Bronchial epithelial cell (primary cell): ENCODE measurements around the gene TMEM164. TPM values are rescaled to one million over a fixed set of nuclear protein-coding genes. Genes with fewer than 3 reads are reported as not detected.

ENCODE experiments used
- DNase-seq: peaks from one replicate; pipeline ENCODE4 v3.0.0-alpha.2; 2010; ENCODE audit warnings: low read depth
- FAIRE-seq: peaks from 2 replicates; lab custom pipeline; 2011; peaks lifted over from hg19 to GRCh38; lab: Jason Lieb, UNC
- H3K27me3 ChIP-seq: 2 replicates; pipeline ENCODE4 v1.5.1; 2011; ENCODE audit warnings: low read length; ENCODE audit not compliant: control insufficient read depth, insufficient read depth
- H3K36me3 ChIP-seq: 2 replicates; pipeline ENCODE4 v1.5.1; 2011; ENCODE audit warnings: low read length; ENCODE audit not compliant: control insufficient read depth, insufficient read depth
- H3K4me3 ChIP-seq: 2 replicates; pipeline ENCODE4 v1.5.1; 2011; ENCODE audit warnings: mild to moderate bottlenecking, low read depth, low read length, control low read depth
- CTCF ChIP-seq: IDR thresholded peaks from 2 replicates; pipeline ENCODE4 v1.5.1; 2011; ENCODE audit warnings: mild to moderate bottlenecking, moderate library complexity, low read length, control low read depth, inconsistent platforms; ENCODE audit not compliant: insufficient read depth, severe bottlenecking
- total RNA-seq: library from RNA; depleted of rRNA; stranded (reverse); fragments of >200 nt; gene quantifications from 2 replicates; pipeline ENCODE4 v1.2.1, GENCODE V29; 2014

TMEM164 gene
- total RNA-seq, 1 donor from 2014 or later: 20.3 TPM

DNA sequence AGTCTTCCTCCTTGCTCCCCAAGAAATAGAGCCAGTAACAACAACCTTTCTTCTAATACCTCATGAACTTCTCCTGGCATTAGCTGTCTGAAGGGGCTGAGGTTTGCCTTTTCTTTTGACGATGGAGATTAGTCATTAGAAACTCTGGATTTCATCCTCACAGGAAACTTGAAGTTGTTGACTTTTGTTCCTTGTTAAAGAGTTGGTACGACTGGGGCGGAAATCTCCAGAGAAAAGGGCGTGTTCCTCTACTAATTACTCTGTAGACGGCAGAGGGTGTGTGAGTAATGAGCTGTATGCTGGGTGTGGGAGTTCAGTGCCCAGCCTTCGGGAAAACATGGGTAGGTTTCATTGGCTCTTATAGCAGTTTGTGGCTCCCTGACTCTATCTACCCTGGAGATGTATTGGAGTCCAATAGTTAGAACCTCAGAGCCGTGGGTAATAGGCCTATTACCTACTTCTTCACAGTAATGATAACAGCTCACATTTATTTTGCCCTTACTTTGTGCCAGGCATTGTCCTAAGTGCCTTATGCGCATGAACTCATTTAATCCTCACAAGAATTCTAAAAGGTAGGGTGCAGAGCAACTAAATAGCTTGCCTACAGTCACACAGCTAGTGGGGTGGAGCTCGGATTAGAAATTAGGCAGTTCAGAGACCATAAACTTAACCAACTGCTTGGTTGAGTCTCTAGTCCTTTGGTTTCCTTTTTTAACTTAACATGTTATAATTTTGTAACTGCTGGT is 23.4 kb downstream of the TMEM164 start:
- no peaks in the 10 kb centered on the region for H3K27me3 ChIP-seq
- peaks cover 2% of the 10 kb centered on the region for H3K36me3 ChIP-seq
- no peak for TF ChIP-seq CTCF
- peak; percentile 93 for DNase-seq
- no peak overlapping the region for H3K4me3 ChIP-seq
- FAIRE-seq: peak; percentile 86

- no peak for TF ChIP-seq CTCF
- FAIRE-seq: no peak
- DNase-seq: no peak
- no peak overlapping the region for H3K4me3 ChIP-seq
- H3K27me3 ChIP-seq: no peaks in the 10 kb centered on the region
- H3K36me3 ChIP-seq: no peaks in the 10 kb centered on the region
Measured at GRCh38 chrX:110032534-110033147, 29.7 kb downstream of the TMEM164 start.

DNA sequence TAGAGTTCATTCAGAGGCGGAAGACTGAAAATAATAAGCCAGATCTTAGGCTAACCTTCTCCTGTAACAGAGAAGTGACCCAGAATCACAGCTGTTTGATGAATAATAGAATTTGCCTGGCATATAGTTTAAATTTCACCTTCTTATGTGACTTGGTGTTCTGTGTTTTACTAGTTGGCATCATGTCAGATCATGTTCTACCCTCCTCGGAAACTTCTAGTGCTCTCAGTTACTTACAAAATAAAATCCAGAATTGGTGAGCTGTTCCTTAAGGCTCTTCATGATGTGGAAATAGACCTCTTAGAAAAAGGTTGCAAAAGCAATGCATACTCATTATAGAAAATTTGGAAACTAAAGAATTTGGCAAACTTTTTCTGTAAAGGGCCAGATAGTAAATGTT is 31.1 kb downstream of the TMEM164 start:
- no peak overlapping the region for H3K4me3 ChIP-seq
- H3K27me3 ChIP-seq: no peaks in the 10 kb centered on the region
- no peak for FAIRE-seq
- H3K36me3 ChIP-seq: no peaks in the 10 kb centered on the region
- no peak for DNase-seq
- no peak for TF ChIP-seq CTCF

DNA sequence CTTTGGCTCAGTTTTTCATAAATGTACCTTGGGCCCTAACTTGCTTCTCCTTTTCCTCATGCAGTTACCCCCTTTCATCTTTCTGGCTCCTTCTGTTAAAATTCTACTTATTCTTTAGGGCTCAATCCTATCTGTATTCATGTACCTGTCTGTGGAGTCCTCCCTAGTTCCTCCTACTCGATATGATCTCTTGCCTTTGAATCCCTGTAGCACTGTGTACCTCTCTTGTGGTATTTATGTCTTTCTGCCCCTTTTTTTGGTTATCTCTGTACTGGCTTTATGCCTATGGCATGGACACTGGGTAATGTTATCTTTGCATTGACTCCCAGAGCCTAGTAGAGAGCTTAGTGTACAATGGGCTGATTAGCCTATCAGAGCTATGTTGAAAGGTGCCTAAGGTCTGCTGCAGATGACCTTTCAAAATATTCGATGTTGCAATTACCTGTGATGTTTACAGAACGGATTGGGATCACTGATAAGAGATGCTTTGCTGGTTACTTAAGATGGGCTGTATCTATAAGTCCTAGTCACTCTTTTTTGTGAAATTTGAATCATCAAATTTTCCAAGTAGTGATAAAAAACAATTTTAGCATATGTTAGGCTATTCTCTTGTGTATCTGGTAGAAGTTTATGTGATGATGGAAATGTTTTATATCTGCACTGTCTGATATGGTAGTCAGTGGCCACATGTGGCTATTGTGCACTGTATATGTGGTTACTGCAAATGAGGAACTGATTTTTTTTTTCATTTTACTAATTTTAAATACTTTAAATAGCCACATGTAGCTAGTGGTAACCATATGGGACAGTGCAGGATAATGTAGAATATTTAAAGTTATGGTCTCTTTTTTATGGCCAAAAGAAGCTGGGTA is 33.5 kb downstream of the TMEM164 start:
- DNase-seq: no peak
- H3K4me3 ChIP-seq: no peak overlapping the region
- no peak for FAIRE-seq
- no peaks in the 10 kb centered on the region for H3K36me3 ChIP-seq
- H3K27me3 ChIP-seq: no peaks in the 10 kb centered on the region
- TF ChIP-seq CTCF: no peak

DNA sequence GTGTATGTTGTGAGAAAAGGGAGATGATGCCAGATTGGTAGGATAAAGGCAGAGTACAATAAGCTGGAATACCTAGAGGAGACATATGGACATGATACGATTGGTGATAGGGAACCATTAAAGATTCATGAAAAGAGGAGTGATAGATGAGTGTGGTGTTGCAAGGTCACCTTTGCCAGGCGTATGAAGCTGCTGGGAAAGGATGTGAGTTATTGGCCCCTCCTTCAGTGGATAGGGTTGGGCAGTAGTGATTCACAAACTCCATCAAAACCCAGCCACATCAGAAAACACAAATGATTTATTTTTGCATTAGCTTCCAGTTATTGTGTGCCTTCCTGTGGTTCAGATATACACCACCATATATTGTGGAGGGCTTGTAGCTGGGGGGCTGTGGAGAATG is 34.3 kb downstream of the TMEM164 start:
- Histone ChIP-seq H3K4me3 (no peak overlapping the region), H3K27me3 (no peaks in the 10 kb centered on the region), H3K36me3 (no peaks in the 10 kb centered on the region)
- no peak for TF ChIP-seq CTCF
- FAIRE-seq (no peak), DNase-seq (peak; percentile 48)
